ENCODE results near the gene ZDHHC23.

DNA sequence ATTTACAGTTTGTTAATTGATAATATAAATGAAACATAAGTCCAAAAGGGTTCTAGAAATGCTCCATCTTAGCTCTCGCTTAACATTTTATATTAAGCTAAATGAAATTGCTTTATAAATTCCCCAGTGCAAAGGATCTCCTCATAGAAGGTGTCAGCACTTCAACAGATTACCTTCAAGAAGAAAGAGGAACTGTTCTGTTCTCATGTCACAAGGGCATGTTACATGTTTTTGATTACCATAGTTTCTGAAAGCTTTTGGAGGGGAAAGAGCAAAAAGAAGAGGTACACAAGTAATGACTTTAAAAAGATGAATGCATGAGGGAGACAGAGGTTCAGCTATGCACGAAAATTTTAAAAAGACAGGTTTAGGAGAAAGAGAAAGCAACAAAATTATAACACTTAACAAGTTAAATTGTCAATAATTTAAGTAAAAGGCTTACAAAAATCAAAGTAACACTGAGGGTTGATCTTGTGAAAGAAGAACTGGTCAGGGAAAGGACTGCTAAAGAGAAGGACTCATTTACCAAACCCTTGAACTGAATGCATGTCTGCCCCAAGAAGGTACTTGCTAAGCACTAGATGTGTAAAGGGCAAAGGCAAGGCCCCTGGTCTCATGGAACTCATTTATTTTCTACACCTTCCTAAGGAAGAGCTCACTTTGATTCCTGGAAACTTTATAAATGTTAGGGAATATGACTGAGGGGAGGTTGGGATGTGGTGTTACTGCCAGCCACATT is 63.4 kb downstream of the ZDHHC23 start:
- TF ChIP-seq BHLHE40 (IDR thresholded peaks at IDR 0.05; ENCODE audit: low read length), result no peak
- TF ChIP-seq ZNF263 (CRISPR knock-in tag; IDR thresholded peaks at IDR 0.05; ENCODE audit: borderline replicate concordance), result no peak
- TF ChIP-seq IRF2 (CRISPR knock-in tag; IDR thresholded peaks at IDR 0.05), result no peak
- TF ChIP-seq POLR2A (conservative IDR thresholded peaks at IDR 0.05), result no peak
- TF ChIP-seq POLR2AphosphoS5 (IDR thresholded peaks at IDR 0.05; ENCODE audit: control insufficient read depth, insufficient read depth, low read depth, low read length), result no peak
- TF ChIP-seq KAT2B (IDR thresholded peaks at IDR 0.05; ENCODE audit: low read depth, low read length), result no peak
- no peak for TF ChIP-seq ZNF146 (CRISPR knock-in tag; IDR thresholded peaks at IDR 0.05; ENCODE audit: unreplicated experiment)
- TF ChIP-seq ZNF707 (CRISPR knock-in tag; conservative IDR thresholded peaks at IDR 0.05), result no peak
- TF ChIP-seq, protein P1, sequence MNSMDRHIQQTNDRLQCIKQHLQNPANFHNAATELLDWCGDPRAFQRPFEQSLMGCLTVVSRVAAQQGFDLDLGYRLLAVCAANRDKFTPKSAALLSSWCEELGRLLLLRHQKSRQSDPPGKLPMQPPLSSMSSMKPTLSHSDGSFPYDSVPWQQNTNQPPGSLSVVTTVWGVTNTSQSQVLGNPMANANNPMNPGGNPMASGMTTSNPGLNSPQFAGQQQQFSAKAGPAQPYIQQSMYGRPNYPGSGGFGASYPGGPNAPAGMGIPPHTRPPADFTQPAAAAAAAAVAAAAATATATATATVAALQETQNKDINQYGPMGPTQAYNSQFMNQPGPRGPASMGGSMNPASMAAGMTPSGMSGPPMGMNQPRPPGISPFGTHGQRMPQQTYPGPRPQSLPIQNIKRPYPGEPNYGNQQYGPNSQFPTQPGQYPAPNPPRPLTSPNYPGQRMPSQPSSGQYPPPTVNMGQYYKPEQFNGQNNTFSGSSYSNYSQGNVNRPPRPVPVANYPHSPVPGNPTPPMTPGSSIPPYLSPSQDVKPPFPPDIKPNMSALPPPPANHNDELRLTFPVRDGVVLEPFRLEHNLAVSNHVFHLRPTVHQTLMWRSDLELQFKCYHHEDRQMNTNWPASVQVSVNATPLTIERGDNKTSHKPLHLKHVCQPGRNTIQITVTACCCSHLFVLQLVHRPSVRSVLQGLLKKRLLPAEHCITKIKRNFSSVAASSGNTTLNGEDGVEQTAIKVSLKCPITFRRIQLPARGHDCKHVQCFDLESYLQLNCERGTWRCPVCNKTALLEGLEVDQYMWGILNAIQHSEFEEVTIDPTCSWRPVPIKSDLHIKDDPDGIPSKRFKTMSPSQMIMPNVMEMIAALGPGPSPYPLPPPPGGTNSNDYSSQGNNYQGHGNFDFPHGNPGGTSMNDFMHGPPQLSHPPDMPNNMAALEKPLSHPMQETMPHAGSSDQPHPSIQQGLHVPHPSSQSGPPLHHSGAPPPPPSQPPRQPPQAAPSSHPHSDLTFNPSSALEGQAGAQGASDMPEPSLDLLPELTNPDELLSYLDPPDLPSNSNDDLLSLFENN (IDR thresholded peaks at IDR 0.05; ENCODE audit: low read depth in 2 of 2, low read length in 2 of 2), result no peak
- no peak for TF ChIP-seq GABPA (tag; conservative IDR thresholded peaks at IDR 0.05; ENCODE audit: low read depth)
- TF ChIP-seq PML (IDR thresholded peaks at IDR 0.05; ENCODE audit: low read length), result no peak
- TF ChIP-seq HDAC1 (IDR thresholded peaks at IDR 0.05), result no peak
- TF ChIP-seq SIX5 (IDR thresholded peaks at IDR 0.05; ENCODE audit: borderline replicate concordance in 1 of 2, insufficient read depth in 1 of 2, low read depth in 1 of 2, low read length in 2 of 2), result no peak
